HG03571 (cell line): Measurements from ENCODE around the gene DPY19L3.
"Not testable (repeated sequence)": the region's sequence is repeated elsewhere in the genome, so short reads cannot be mapped to it uniquely, and the experiment has no call there.

Experiments used
- ATAC-seq: cut with Tn5 transposase; IDR thresholded peaks from one replicate; pipeline ENCODE4 v1.9.1; 2021; ENCODE audit not compliant: unreplicated experiment

DPY19L3 gene

GRCh38 chr19:32442650-32443049, 37.1 kb downstream of the DPY19L3 start:
- ATAC-seq = no peak

- not testable (repeated sequence) for ATAC-seq
Observed at GRCh38 chr19:32447534-32447933, 42.0 kb downstream of the DPY19L3 start.

- ATAC-seq = no peak
Observed at GRCh38 chr19:32448026-32448425, 42.5 kb downstream of the DPY19L3 start.

- ATAC-seq = no peak
Observed at GRCh38 chr19:32450217-32450616, 44.6 kb downstream of the DPY19L3 start.

GRCh38 chr19:32453736-32454135, 48.2 kb downstream of the DPY19L3 start:
- no peak for ATAC-seq

- no peak for ATAC-seq
Observed at GRCh38 chr19:32456406-32456805, 50.8 kb downstream of the DPY19L3 start.

GRCh38 chr19:32457571-32458158, 52.1 kb downstream of the DPY19L3 start:
- no peak for ATAC-seq

GRCh38 chr19:32458500-32459123, 53.0 kb downstream of the DPY19L3 start:
- peak; percentile 79 for ATAC-seq

GRCh38 chr19:32459204-32459865, 53.8 kb downstream of the DPY19L3 start:
- ATAC-seq = no peak

- ATAC-seq = no peak
Observed at GRCh38 chr19:32460476-32460875, 54.9 kb downstream of the DPY19L3 start.

GRCh38 chr19:32464279-32464678, 58.7 kb downstream of the DPY19L3 start:
- no peak for ATAC-seq

GRCh38 chr19:32465176-32465575, 59.6 kb downstream of the DPY19L3 start:
- ATAC-seq = no peak

GRCh38 chr19:32469795-32470194, 64.2 kb downstream of the DPY19L3 start:
- ATAC-seq = no peak

GRCh38 chr19:32471095-32471494, 65.5 kb downstream of the DPY19L3 start:
- ATAC-seq = no peak

GRCh38 chr19:32471811-32472210, 66.2 kb downstream of the DPY19L3 start:
- ATAC-seq = no peak

- ATAC-seq = no peak
Observed at GRCh38 chr19:32475141-32476031, 69.8 kb downstream of the DPY19L3 start.

GRCh38 chr19:32476032-32476350, 70.4 kb downstream of the DPY19L3 start:
- no peak for ATAC-seq

- no peak for ATAC-seq
Observed at GRCh38 chr19:32480321-32480720, 74.8 kb downstream of the DPY19L3 start.

- no peak for ATAC-seq
Observed at GRCh38 chr19:32483574-32483973, 78.0 kb downstream of the DPY19L3 start.

- ATAC-seq = no peak
Observed at GRCh38 chr19:32489971-32490370, 84.4 kb downstream of the DPY19L3 start.

GRCh38 chr19:32497391-32497790, 91.8 kb downstream of the DPY19L3 start:
- ATAC-seq = no peak
